PC-3 (cell line): ENCODE data around the gene CIB1.

Experiments used
- CTCF ChIP-seq: fragments of 300-600 bp; sonication (generic); conservative IDR thresholded peaks from 2 replicates; pipeline ENCODE4 v1.5.1; 2017; ENCODE audit warnings: antibody characterized with exemption, low read depth, mild to moderate bottlenecking, low read length
- EZH2 ChIP-seq: fragments of 300-600 bp; sonication (generic); IDR thresholded peaks from one replicate; pipeline ENCODE4 v1.6.1; 2017; ENCODE audit warnings: antibody characterized with exemption, mild to moderate bottlenecking, low read length; ENCODE audit not compliant: unreplicated experiment

- no peak for TF ChIP-seq CTCF
- TF ChIP-seq EZH2, result no peak
Observed at GRCh38 chr15:90191794-90192509, 41.8 kb downstream of the CIB1 start.
